H9 (cell line): ENCODE data around the gene ETDA. TPM values are rescaled to one million over a fixed set of nuclear protein-coding genes. Genes with fewer than 3 reads are reported as not detected.
A peak's percentile ranks its signal among the peaks of the same experiment; 100 is the strongest.

Experiments
- DNase-seq: peaks from one replicate; pipeline ENCODE4 v3.0.0-alpha.2; 2017
- H2AFZ ChIP-seq: one replicate; pipeline ENCODE4 v1.6.1; 2013; ENCODE audit warnings: mild to moderate bottlenecking, low read length, control low read depth, moderate library complexity
- H2AK5ac ChIP-seq: 2 replicates; pipeline ENCODE4 v1.6.1; 2013; ENCODE audit warnings: low read length, control low read depth, mixed read lengths; ENCODE audit not compliant: insufficient read length
- H2BK120ac ChIP-seq: one replicate; pipeline ENCODE4 v1.6.1; 2013; ENCODE audit warnings: low read depth, mild to moderate bottlenecking, low read length, control low read depth, inconsistent platforms; ENCODE audit not compliant: poor library complexity, severe bottlenecking
- H2BK12ac ChIP-seq: 2 replicates; pipeline ENCODE4 v1.6.1; 2013; ENCODE audit warnings: low read length, control low read depth, mixed read lengths, low read depth; ENCODE audit not compliant: insufficient read length
- H2BK15ac ChIP-seq: 2 replicates; pipeline ENCODE4 v1.6.1; 2013; ENCODE audit warnings: low read depth, low read length, control low read depth
- H2BK20ac ChIP-seq: one replicate; pipeline ENCODE4 v1.6.1; 2013; ENCODE audit warnings: low read depth, mild to moderate bottlenecking, low read length, control low read depth, inconsistent platforms; ENCODE audit not compliant: poor library complexity, severe bottlenecking
- H2BK5ac ChIP-seq: 2 replicates; pipeline ENCODE4 v1.6.1; 2013; ENCODE audit warnings: low read length, control low read depth, mixed read lengths; ENCODE audit not compliant: insufficient read length
- H3K14ac ChIP-seq: 2 replicates; pipeline ENCODE4 v1.6.1; 2013; ENCODE audit warnings: low read length, control low read depth; ENCODE audit not compliant: insufficient read depth
- H3K18ac ChIP-seq: 2 replicates; pipeline ENCODE4 v1.6.1; 2013; ENCODE audit warnings: low read depth, mild to moderate bottlenecking, mixed read lengths, low read length, control low read depth; ENCODE audit not compliant: insufficient read length
- H3K23ac ChIP-seq: 2 replicates; pipeline ENCODE4 v1.6.1; 2013; ENCODE audit warnings: low read length, control low read depth, mixed read lengths, low read depth; ENCODE audit not compliant: insufficient read length
- H3K23me2 ChIP-seq: 2 replicates; pipeline ENCODE4 v1.6.1; 2013; ENCODE audit warnings: low read depth, mild to moderate bottlenecking, mixed read lengths, low read length, control low read depth; ENCODE audit not compliant: insufficient read length, poor library complexity, severe bottlenecking
- H3K27ac ChIP-seq: 2 replicates; pipeline ENCODE4 v1.5.1; 2013; ENCODE audit warnings: low read length, control low read depth, mixed read lengths, low read depth; ENCODE audit not compliant: insufficient read length
- H3K27me3 ChIP-seq: 2 replicates; pipeline ENCODE4 v1.6.1; 2013; ENCODE audit warnings: low read length, control low read depth, inconsistent platforms; ENCODE audit not compliant: insufficient read depth
- H3K4ac ChIP-seq: 2 replicates; pipeline ENCODE4 v1.6.1; 2013; ENCODE audit warnings: low read depth, mild to moderate bottlenecking, control low read depth, inconsistent platforms, low read length, moderate library complexity
- H3K4me1 ChIP-seq: 2 replicates; pipeline ENCODE4 v1.6.1; 2013; ENCODE audit warnings: low read length, control low read depth, inconsistent platforms; ENCODE audit not compliant: insufficient read depth
- H3K4me2 ChIP-seq: 2 replicates; pipeline ENCODE4 v1.6.1; 2013; ENCODE audit warnings: low read length, control low read depth, mixed read lengths; ENCODE audit not compliant: insufficient read length, insufficient read depth
- H3K56ac ChIP-seq: 2 replicates; pipeline ENCODE4 v1.6.1; 2013; ENCODE audit warnings: low read depth, mild to moderate bottlenecking, mixed read lengths, low read length, control low read depth; ENCODE audit not compliant: insufficient read length
- H3K79me1 ChIP-seq: 2 replicates; pipeline ENCODE4 v1.6.1; 2013; ENCODE audit warnings: low read depth, mild to moderate bottlenecking, moderate library complexity, low read length, control low read depth, inconsistent platforms; ENCODE audit not compliant: insufficient read depth, poor library complexity, severe bottlenecking
- H3K79me2 ChIP-seq: 2 replicates; pipeline ENCODE4 v1.6.1; 2013; ENCODE audit warnings: low read length, control low read depth, inconsistent platforms; ENCODE audit not compliant: insufficient read depth
- H3K9ac ChIP-seq: 2 replicates; pipeline ENCODE4 v1.6.1; 2013; ENCODE audit warnings: low read length, control low read depth, mixed read lengths; ENCODE audit not compliant: insufficient read length; ENCODE audit errors: extremely low read depth
- H3K9me3 ChIP-seq: one replicate; pipeline ENCODE4 v1.6.1; 2013; ENCODE audit warnings: low read depth, low read length, inconsistent platforms; ENCODE audit not compliant: control insufficient read depth
- H3T11ph ChIP-seq: one replicate; pipeline ENCODE4 v1.6.1; 2013; ENCODE audit warnings: mild to moderate bottlenecking, low read length, control low read depth, inconsistent platforms
- H4K20me1 ChIP-seq: one replicate; pipeline ENCODE4 v1.6.1; 2013; ENCODE audit not compliant: control insufficient read depth, insufficient read length, insufficient read depth
- H4K5ac ChIP-seq: 2 replicates; pipeline ENCODE4 v1.6.1; 2013; ENCODE audit warnings: low read depth, mild to moderate bottlenecking, mixed read lengths, low read length, control low read depth; ENCODE audit not compliant: insufficient read length
- H4K8ac ChIP-seq: replicated peaks from 2 replicates; pipeline ENCODE4 v1.6.1; 2013; ENCODE audit warnings: low read length, control low read depth, mixed read lengths, low read depth; ENCODE audit not compliant: insufficient read length
- H4K91ac ChIP-seq: 2 replicates; pipeline ENCODE4 v1.6.1; 2013; ENCODE audit warnings: low read depth, mild to moderate bottlenecking, moderate library complexity, mixed read lengths, low read length, control low read depth; ENCODE audit not compliant: insufficient read length
- H3K27ac Mint-ChIP-seq, 3 experiments: 2 replicates in 2 of 3; 3 replicates in 1 of 3; pipeline ENCODE4 v1.8.0; 2020 to 2021; ENCODE audit warnings: mixed read lengths in 3 of 3, mild to moderate bottlenecking in 1 of 3, moderate library complexity in 1 of 3
- H3K27me3 Mint-ChIP-seq: 2 replicates; pipeline ENCODE4 v1.8.0; 2021; ENCODE audit warnings: low read depth, mild to moderate bottlenecking, moderate library complexity, mixed read lengths
- H3K36me3 Mint-ChIP-seq, 3 experiments: 2 replicates in 2 of 3; 3 replicates in 1 of 3; pipeline ENCODE4 v1.8.0; 2020 to 2021; ENCODE audit warnings: low read depth in 3 of 3, mixed read lengths in 3 of 3; ENCODE audit not compliant: insufficient read depth in 1 of 3
- H3K4me1 Mint-ChIP-seq, 2 experiments: 2 replicates each; pipeline ENCODE4 v1.8.0; 2020; ENCODE audit warnings: mixed read lengths in 2 of 2
- H3K4me3 Mint-ChIP-seq, 2 experiments: 2 replicates in 1 of 2; 3 replicates in 1 of 2; pipeline ENCODE4 v1.8.0; 2020 to 2021; ENCODE audit warnings: mild to moderate bottlenecking in 2 of 2, mixed read lengths in 2 of 2, moderate library complexity in 1 of 2
- H3K9me3 Mint-ChIP-seq, 2 experiments: 2 replicates in 1 of 2; 3 replicates in 1 of 2; pipeline ENCODE4 v1.8.0; 2020; ENCODE audit warnings: mild to moderate bottlenecking in 2 of 2, mixed read lengths in 2 of 2, moderate library complexity in 1 of 2
- WGBS: extraction: QIAGEN DNeasy Blood & Tissue Kit; methylation state at CpG from one replicate; pipeline ENCODE4 v1.1.7; 2013; ENCODE audit warnings: missing lambda C conversion rate, low lambda C conversion rate, mixed read lengths; ENCODE audit not compliant: insufficient read length; ENCODE audit errors: extremely low coverage; 5-methylcytosine and 5-hydroxymethylcytosine counted together
- total RNA-seq: library from RNA; stranded (reverse); gene quantifications from 2 replicates; pipeline ENCODE4 v1.2.1, GENCODE V29; 2021
- TF ChIP-seq, protein P1 (sequence below): fragments of 200-600 bp; sonication (generic); conservative IDR thresholded peaks from 3 replicates; pipeline ENCODE4 v1.8.0; 2021; ENCODE audit warnings: antibody characterized with exemption, mild to moderate bottlenecking

The ETDA gene
- total RNA-seq, 1 experiment from 2014 or later: not detected

- Histone ChIP-seq H3K18ac (no peak overlapping the region), H3K23me2 (peaks cover 5% of the 10 kb centered on the region), H2BK15ac (no peak overlapping the region), H3K4ac (no peak overlapping the region), H2AFZ (no peak overlapping the region), H2BK120ac (no peak overlapping the region), H4K91ac (no peak overlapping the region), H3K79me1 (no peaks in the 10 kb centered on the region), H4K5ac (no peak overlapping the region), H3K4me2 (peak overlapping the region; percentile 54), H4K8ac (no peak overlapping the region), H3K14ac (no peak overlapping the region), H3T11ph (no peak overlapping the region), H3K27me3 (no peaks in the 10 kb centered on the region), H2BK12ac (no peak overlapping the region), H3K9me3 (peaks cover 26% of the 10 kb centered on the region), H3K79me2 (no peaks in the 10 kb centered on the region), H3K4me1 (no peaks in the 10 kb centered on the region), H2BK5ac (no peak overlapping the region), H2AK5ac (no peak overlapping the region), H4K20me1 (no peaks in the 10 kb centered on the region), H3K9ac (peak overlapping the region; percentile 22), H2BK20ac (no peak overlapping the region), H3K56ac (no peak overlapping the region), H3K27ac (no peak overlapping the region), H3K23ac (no peak overlapping the region)
- Mint-ChIP-seq H3K4me3 (peak overlapping the region; percentile 69 to 75), H3K4me1 (peaks cover 7 to 9% of the 10 kb centered on the region in 2 experiments; a peak in 3 of 4 replicates), H3K27ac (no peak overlapping the region), H3K9me3 (peaks cover 60 to 67% of the 10 kb centered on the region in 2 experiments), H3K27me3 (no peaks in the 10 kb centered on the region), H3K36me3 (peaks cover 11 to 15% (median 13%) of the 10 kb centered on the region in 3 experiments; a peak in 6 of 7 replicates)
- no peak for DNase-seq
- WGBS: no CpG with 5 or more reads among the region's 10 CpGs
- TF ChIP-seq, protein P1, sequence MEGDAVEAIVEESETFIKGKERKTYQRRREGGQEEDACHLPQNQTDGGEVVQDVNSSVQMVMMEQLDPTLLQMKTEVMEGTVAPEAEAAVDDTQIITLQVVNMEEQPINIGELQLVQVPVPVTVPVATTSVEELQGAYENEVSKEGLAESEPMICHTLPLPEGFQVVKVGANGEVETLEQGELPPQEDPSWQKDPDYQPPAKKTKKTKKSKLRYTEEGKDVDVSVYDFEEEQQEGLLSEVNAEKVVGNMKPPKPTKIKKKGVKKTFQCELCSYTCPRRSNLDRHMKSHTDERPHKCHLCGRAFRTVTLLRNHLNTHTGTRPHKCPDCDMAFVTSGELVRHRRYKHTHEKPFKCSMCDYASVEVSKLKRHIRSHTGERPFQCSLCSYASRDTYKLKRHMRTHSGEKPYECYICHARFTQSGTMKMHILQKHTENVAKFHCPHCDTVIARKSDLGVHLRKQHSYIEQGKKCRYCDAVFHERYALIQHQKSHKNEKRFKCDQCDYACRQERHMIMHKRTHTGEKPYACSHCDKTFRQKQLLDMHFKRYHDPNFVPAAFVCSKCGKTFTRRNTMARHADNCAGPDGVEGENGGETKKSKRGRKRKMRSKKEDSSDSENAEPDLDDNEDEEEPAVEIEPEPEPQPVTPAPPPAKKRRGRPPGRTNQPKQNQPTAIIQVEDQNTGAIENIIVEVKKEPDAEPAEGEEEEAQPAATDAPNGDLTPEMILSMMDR: no peak
Measured at GRCh38 chrX:135295944-135296305, 44.1 kb downstream of the ETDA start.
